NT2/D1 (cell line): Measurements from ENCODE around the gene TLN1.

Experiments used
- SUZ12 ChIP-seq: IDR thresholded peaks from 2 replicates; pipeline ENCODE4 v1.6.1; 2011; ENCODE audit not compliant: insufficient read length, insufficient read depth; ENCODE audit errors: extremely low read depth
- YY1 ChIP-seq: IDR thresholded peaks from 2 replicates; pipeline ENCODE4 v1.6.1; 2011; ENCODE audit not compliant: insufficient read length, insufficient read depth

GRCh38 chr9:35651956-35652828 is 79.8 kb downstream of the TLN1 start:
- TF ChIP-seq SUZ12 (no peak), YY1 (no peak)
